Activated CD8-positive, alpha-beta T cell treated with anti-CD3 and anti-CD28 coated beads for 36 hours (primary cell): Measurements from ENCODE around the gene CST9. TPM values are rescaled to one million over a fixed set of nuclear protein-coding genes. Genes with fewer than 3 reads are reported as not detected.
A peak's percentile ranks its signal among the peaks of the same experiment; 100 is the strongest.

Experiments used
- ATAC-seq: fragments of 200-7000 bp; cut with Tn5 transposase; one replicate; pipeline ENCODE4 v1.10.0; 2021; ENCODE audit warnings: mild to moderate bottlenecking, moderate library complexity
- CTCF ChIA-PET: fragments of 350-600 bp; sonication (Branson Sonifier 250); formaldehyde crosslinking; loops from one replicate; lab custom pipeline; 2021; ENCODE audit warnings: antibody characterized with exemption; lab: Charles Lee
- POLR2A ChIA-PET: fragments of 350-600 bp; sonication (Branson Sonifier 250); formaldehyde crosslinking; loops from one replicate; lab custom pipeline; 2021; ENCODE audit warnings: antibody characterized with exemption; lab: Charles Lee
- DNase-seq: peaks from one replicate; pipeline ENCODE4 v3.0.0-alpha.2; 2020
- H3K27ac Mint-ChIP-seq: one replicate; pipeline ENCODE4 v1.8.0; 2021; ENCODE audit warnings: mild to moderate bottlenecking, mixed read lengths
- H3K27me3 Mint-ChIP-seq: one replicate; pipeline ENCODE4 v1.8.0; 2021; ENCODE audit warnings: mixed read lengths
- H3K36me3 Mint-ChIP-seq: one replicate; pipeline ENCODE4 v1.8.0; 2021; ENCODE audit warnings: low read depth, mixed read lengths
- H3K4me1 Mint-ChIP-seq: one replicate; pipeline ENCODE4 v1.8.0; 2021; ENCODE audit warnings: low read depth, mixed read lengths
- H3K4me3 Mint-ChIP-seq: one replicate; pipeline ENCODE4 v1.8.0; 2021; ENCODE audit warnings: mild to moderate bottlenecking, moderate library complexity, mixed read lengths
- H3K9me3 Mint-ChIP-seq: one replicate; pipeline ENCODE4 v1.8.0; 2021; ENCODE audit warnings: mixed read lengths
- CTCF ChIP-seq: fragments of 200-600 bp; IDR thresholded peaks from one replicate; pipeline ENCODE4 v1.8.0; 2022; ENCODE audit warnings: antibody characterized with exemption, mild to moderate bottlenecking
- intact Hi-C: fragments of 100-400 bp; cut with micrococcal nuclease; formaldehyde crosslinking; loops from one replicate; pipeline ENCODE4 v1.10.0; 2022
- total RNA-seq, 2 experiments: library from RNA; stranded (reverse); gene quantifications; one replicate each; pipeline ENCODE4 v1.2.3, GENCODE V29; 2021

Gene CST9
- total RNA-seq = not detected

- DNase-seq = no peak
- CTCF ChIA-PET = interaction anchor here (0.9 to 18.2 kb wide), 10 partner anchors 8 to 185 kb away, joined by 3 to 176 read pairs (median 4); partner anchors contain the start of genes CSTL1 and NAPB
- intact Hi-C loops = loop anchor here (1.0 to 10.0 kb wide), 2 partner anchors 164 to 241 kb away; partner anchors contain the start of gene GZF1
- H3K9me3 Mint-ChIP-seq = no peaks in the 10 kb centered on the region
- no peaks in the 10 kb centered on the region for H3K36me3 Mint-ChIP-seq
- POLR2A ChIA-PET = no interaction called here
- H3K4me3 Mint-ChIP-seq = no peak within 1 kb of the TSS
- peaks cover 4% of the 10 kb centered on the region for H3K4me1 Mint-ChIP-seq
- H3K27ac Mint-ChIP-seq = no peak within 1 kb of the TSS
- ATAC-seq = peak; percentile 18
- TF ChIP-seq CTCF = no peak
- no peaks in the 10 kb centered on the region for H3K27me3 Mint-ChIP-seq
Measured at GRCh38 chr20:23605867-23606651, at the start of gene CST9. CST9 (minus strand) TSS chr20:23605917; CDS start chr20:23605864, 53 bp downstream.

- Mint-ChIP-seq H3K4me1 (no peaks in the 10 kb centered on the region), H3K27ac (no peak overlapping the region), H3K9me3 (no peaks in the 10 kb centered on the region), H3K27me3 (peaks cover under 1% of the 10 kb centered on the region), H3K4me3 (no peak overlapping the region), H3K36me3 (no peaks in the 10 kb centered on the region)
- intact Hi-C loops = no loop called here
- TF ChIP-seq CTCF = no peak
- CTCF ChIA-PET = no interaction called here
- ATAC-seq (no peak), DNase-seq (no peak)
- POLR2A ChIA-PET = no interaction called here
Measured at GRCh38 chr20:23654717-23655116, 49.0 kb upstream of the CST9 start.

GRCh38 chr20:23654000-23654399 is 48.3 kb upstream of the CST9 start:
- H3K4me1 Mint-ChIP-seq = no peaks in the 10 kb centered on the region
- intact Hi-C loops = no loop called here
- H3K27me3 Mint-ChIP-seq = no peaks in the 10 kb centered on the region
- H3K4me3 Mint-ChIP-seq = no peak overlapping the region
- H3K36me3 Mint-ChIP-seq = no peaks in the 10 kb centered on the region
- TF ChIP-seq CTCF = no peak
- POLR2A ChIA-PET = no interaction called here
- ATAC-seq (no peak), DNase-seq (no peak)
- CTCF ChIA-PET = interaction anchor here (1.1 kb wide), 1 partner anchor 14 kb away, joined by 3 read pairs; no protein-coding TSS in a partner anchor
- no peaks in the 10 kb centered on the region for H3K9me3 Mint-ChIP-seq
- no peak overlapping the region for H3K27ac Mint-ChIP-seq

- H3K36me3 Mint-ChIP-seq = no peaks in the 10 kb centered on the region
- H3K9me3 Mint-ChIP-seq = no peaks in the 10 kb centered on the region
- intact Hi-C loops = no loop called here
- DNase-seq (no peak), ATAC-seq (no peak)
- H3K27me3 Mint-ChIP-seq = no peaks in the 10 kb centered on the region
- no peaks in the 10 kb centered on the region for H3K4me1 Mint-ChIP-seq
- POLR2A ChIA-PET = no interaction called here
- TF ChIP-seq CTCF = no peak
- no peak overlapping the region for H3K4me3 Mint-ChIP-seq
- CTCF ChIA-PET = interaction anchor here (1.1 kb wide), 1 partner anchor 15 kb away, joined by 3 read pairs; no protein-coding TSS in a partner anchor
- no peak overlapping the region for H3K27ac Mint-ChIP-seq
Measured at GRCh38 chr20:23653400-23653938, 47.8 kb upstream of the CST9 start.

GRCh38 chr20:23652926-23653325 is 47.2 kb upstream of the CST9 start:
- DNase-seq (no peak), ATAC-seq (no peak)
- H3K9me3 Mint-ChIP-seq = no peaks in the 10 kb centered on the region
- no peaks in the 10 kb centered on the region for H3K27me3 Mint-ChIP-seq
- no peak overlapping the region for H3K27ac Mint-ChIP-seq
- intact Hi-C loops = no loop called here
- CTCF ChIA-PET = interaction anchor here (1.1 kb wide), 1 partner anchor 15 kb away, joined by 3 read pairs; no protein-coding TSS in a partner anchor
- POLR2A ChIA-PET = no interaction called here
- TF ChIP-seq CTCF = no peak
- no peaks in the 10 kb centered on the region for H3K36me3 Mint-ChIP-seq
- no peak overlapping the region for H3K4me3 Mint-ChIP-seq
- H3K4me1 Mint-ChIP-seq = no peaks in the 10 kb centered on the region
